Dendritic cell treated with granulocyte-macrophage colony-stimulating factor and Interleukin-4, amounts not matched to agents 40 ng/mL and 50 ng/mL, for 4 days (primary cell): ENCODE data around the gene KIF13A.
"Not testable (repeated sequence)": the region's sequence is repeated elsewhere in the genome, so short reads cannot be mapped to it uniquely, and the experiment has no call there.

ENCODE experiments used
- H3K27ac Mint-ChIP-seq: one replicate; pipeline ENCODE4 v1.8.0; 2022; ENCODE audit warnings: mild to moderate bottlenecking, mixed read lengths
- H3K27me3 Mint-ChIP-seq: one replicate; pipeline ENCODE4 v1.8.0; 2022; ENCODE audit warnings: mild to moderate bottlenecking, mixed read lengths
- H3K36me3 Mint-ChIP-seq: one replicate; pipeline ENCODE4 v1.8.0; 2022; ENCODE audit warnings: low read depth, mixed read lengths
- H3K4me1 Mint-ChIP-seq: one replicate; pipeline ENCODE4 v1.8.0; 2022; ENCODE audit warnings: low read depth, mixed read lengths
- H3K4me3 Mint-ChIP-seq: one replicate; pipeline ENCODE4 v1.8.0; 2022; ENCODE audit warnings: mild to moderate bottlenecking, moderate library complexity, mixed read lengths
- H3K9me3 Mint-ChIP-seq: one replicate; pipeline ENCODE4 v1.8.0; 2022; ENCODE audit warnings: mixed read lengths
- intact Hi-C: fragments of 100-400 bp; cut with micrococcal nuclease; formaldehyde crosslinking; loops from one replicate; pipeline ENCODE4 v1.15.0; 2022

KIF13A gene

GRCh38 chr6:17785094-17785787 lies 202.2 kb downstream of the KIF13A start:
- H3K27ac Mint-ChIP-seq = no peak overlapping the region
- H3K4me1 Mint-ChIP-seq = no peaks in the 10 kb centered on the region
- peaks cover 99% of the 10 kb centered on the region for H3K36me3 Mint-ChIP-seq
- intact Hi-C loops = no loop called here
- no peaks in the 10 kb centered on the region for H3K9me3 Mint-ChIP-seq
- H3K4me3 Mint-ChIP-seq = no peak overlapping the region
- no peaks in the 10 kb centered on the region for H3K27me3 Mint-ChIP-seq

GRCh38 chr6:17780061-17780460 lies 207.4 kb downstream of the KIF13A start:
- Mint-ChIP-seq H3K36me3 (peaks cover 93% of the 10 kb centered on the region), H3K4me1 (no peaks in the 10 kb centered on the region), H3K27me3 (no peaks in the 10 kb centered on the region), H3K27ac (no peak overlapping the region), H3K9me3 (no peaks in the 10 kb centered on the region), H3K4me3 (no peak overlapping the region)
- intact Hi-C loops = no loop called here

- H3K36me3 Mint-ChIP-seq = peaks cover 81% of the 10 kb centered on the region
- intact Hi-C loops = no loop called here
- peaks cover 9% of the 10 kb centered on the region for H3K4me1 Mint-ChIP-seq
- H3K27ac Mint-ChIP-seq = no peak overlapping the region
- no peaks in the 10 kb centered on the region for H3K27me3 Mint-ChIP-seq
- H3K4me3 Mint-ChIP-seq = no peak overlapping the region
- H3K9me3 Mint-ChIP-seq = no peaks in the 10 kb centered on the region
These were observed 215.8 kb downstream of the KIF13A start for GRCh38 chr6:17771609-17772008.

GRCh38 chr6:17768881-17769280 lies 218.6 kb downstream of the KIF13A start:
- Mint-ChIP-seq H3K36me3 (peaks cover 74% of the 10 kb centered on the region), H3K27ac (no peak overlapping the region), H3K27me3 (no peaks in the 10 kb centered on the region), H3K4me1 (peaks cover 9% of the 10 kb centered on the region), H3K9me3 (no peaks in the 10 kb centered on the region), H3K4me3 (no peak overlapping the region)
- intact Hi-C loops = no loop called here

GRCh38 chr6:17768388-17768787 lies 219.0 kb downstream of the KIF13A start:
- H3K4me1 Mint-ChIP-seq = peaks cover 9% of the 10 kb centered on the region
- no peak overlapping the region for H3K4me3 Mint-ChIP-seq
- intact Hi-C loops = no loop called here
- H3K36me3 Mint-ChIP-seq = peaks cover 73% of the 10 kb centered on the region
- H3K27me3 Mint-ChIP-seq = no peaks in the 10 kb centered on the region
- no peak overlapping the region for H3K27ac Mint-ChIP-seq
- no peaks in the 10 kb centered on the region for H3K9me3 Mint-ChIP-seq

- peaks cover 76% of the 10 kb centered on the region for H3K36me3 Mint-ChIP-seq
- no peak overlapping the region for H3K4me3 Mint-ChIP-seq
- H3K4me1 Mint-ChIP-seq = no peaks in the 10 kb centered on the region
- H3K27me3 Mint-ChIP-seq = no peaks in the 10 kb centered on the region
- H3K9me3 Mint-ChIP-seq = no peaks in the 10 kb centered on the region
- intact Hi-C loops = no loop called here
- H3K27ac Mint-ChIP-seq = no peak overlapping the region
These were observed 224.8 kb downstream of the KIF13A start for GRCh38 chr6:17762651-17763050.

- Mint-ChIP-seq H3K9me3 (no peaks in the 10 kb centered on the region), H3K27ac (no peak overlapping the region), H3K27me3 (no peaks in the 10 kb centered on the region), H3K4me1 (no peaks in the 10 kb centered on the region), H3K4me3 (no peak overlapping the region), H3K36me3 (peaks cover 52% of the 10 kb centered on the region)
- intact Hi-C loops = no loop called here
These were observed 229.3 kb downstream of the KIF13A start for GRCh38 chr6:17758119-17758518.

- no peak overlapping the region for H3K4me3 Mint-ChIP-seq
- H3K9me3 Mint-ChIP-seq = no peaks in the 10 kb centered on the region
These were observed 233.2 kb downstream of the KIF13A start for GRCh38 chr6:17754254-17754653.

GRCh38 chr6:17745324-17745723 lies 242.1 kb downstream of the KIF13A start:
- H3K27me3 Mint-ChIP-seq, intact Hi-C loops, H3K4me3 Mint-ChIP-seq, H3K4me1 Mint-ChIP-seq, H3K36me3 Mint-ChIP-seq, H3K9me3 Mint-ChIP-seq, H3K27ac Mint-ChIP-seq: not testable (repeated sequence)

More at GRCh38 chr6:17754254-17754653, 233.2 kb downstream of the KIF13A start:
- H3K27me3 Mint-ChIP-seq = no peaks in the 10 kb centered on the region
- H3K27ac Mint-ChIP-seq = no peak overlapping the region
- intact Hi-C loops = no loop called here
- H3K4me1 Mint-ChIP-seq = peaks cover 5% of the 10 kb centered on the region
- H3K36me3 Mint-ChIP-seq = peaks cover 15% of the 10 kb centered on the region

- H3K9me3 Mint-ChIP-seq, H3K27me3 Mint-ChIP-seq, intact Hi-C loops, H3K4me1 Mint-ChIP-seq, H3K36me3 Mint-ChIP-seq, H3K4me3 Mint-ChIP-seq, H3K27ac Mint-ChIP-seq: not testable (repeated sequence)
These were observed 242.6 kb downstream of the KIF13A start for GRCh38 chr6:17744757-17745308.

- Mint-ChIP-seq H3K4me1 (peaks cover 7% of the 10 kb centered on the region), H3K27me3 (no peaks in the 10 kb centered on the region), H3K36me3 (no peaks in the 10 kb centered on the region), H3K4me3 (no peak overlapping the region), H3K27ac (no peak overlapping the region), H3K9me3 (no peaks in the 10 kb centered on the region)
- intact Hi-C loops = no loop called here
These were observed 243.2 kb downstream of the KIF13A start for GRCh38 chr6:17744019-17744756.

- Mint-ChIP-seq H3K27me3 (no peaks in the 10 kb centered on the region), H3K4me1 (peaks cover 7% of the 10 kb centered on the region), H3K36me3 (no peaks in the 10 kb centered on the region), H3K9me3 (peaks cover 26% of the 10 kb centered on the region), H3K4me3 (no peak overlapping the region), H3K27ac (no peak overlapping the region)
- intact Hi-C loops = no loop called here
These were observed 245.9 kb downstream of the KIF13A start for GRCh38 chr6:17741507-17741906.

GRCh38 chr6:17740559-17741220 lies 246.7 kb downstream of the KIF13A start:
- no peak overlapping the region for H3K27ac Mint-ChIP-seq
- no peak overlapping the region for H3K4me3 Mint-ChIP-seq
- no peaks in the 10 kb centered on the region for H3K27me3 Mint-ChIP-seq
- peaks cover 7% of the 10 kb centered on the region for H3K4me1 Mint-ChIP-seq
- intact Hi-C loops = no loop called here
- peaks cover 27% of the 10 kb centered on the region for H3K9me3 Mint-ChIP-seq
- no peaks in the 10 kb centered on the region for H3K36me3 Mint-ChIP-seq

- no peak overlapping the region for H3K4me3 Mint-ChIP-seq
- peaks cover 7% of the 10 kb centered on the region for H3K4me1 Mint-ChIP-seq
- intact Hi-C loops = no loop called here
- no peaks in the 10 kb centered on the region for H3K27me3 Mint-ChIP-seq
- no peaks in the 10 kb centered on the region for H3K36me3 Mint-ChIP-seq
- no peak overlapping the region for H3K27ac Mint-ChIP-seq
- H3K9me3 Mint-ChIP-seq = peaks cover 27% of the 10 kb centered on the region
These were observed 249.7 kb downstream of the KIF13A start for GRCh38 chr6:17737704-17738252.
